Measurements from ENCODE around the gene CD302. TPM values are rescaled to one million over a fixed set of nuclear protein-coding genes. Genes with fewer than 3 reads are reported as not detected.

CD302 gene
- total and polyA plus RNA-seq, 2 of the 8 experiments (the other 6 are each of a cell fraction or from before 2014, with no cell fraction given): 0.76 to 0.79 TPM

- TF ChIP-seq SAP30 (IDR thresholded peaks at IDR 0.05; ENCODE audit: insufficient read depth, insufficient replicate concordance, low read length) (no peak), JUND (IDR thresholded peaks at IDR 0.05; ENCODE audit: low read length) (no peak), E2F6 (IDR thresholded peaks at IDR 0.05) (no peak), RFX5 (IDR thresholded peaks at IDR 0.05; ENCODE audit: borderline replicate concordance, low read depth, low read length) (no peak), BACH1 (IDR thresholded peaks at IDR 0.05; ENCODE audit: low read length) (no peak), NRF1 (IDR thresholded peaks at IDR 0.05; ENCODE audit: low read depth, low read length) (no peak), EGR1 (IDR thresholded peaks at IDR 0.05; ENCODE audit: borderline replicate concordance, low read depth, low read length) (no peak), TBP (IDR thresholded peaks at IDR 0.05; ENCODE audit: low read depth, low read length) (no peak), BRCA1 (IDR thresholded peaks at IDR 0.05; ENCODE audit: low read depth, low read length) (no peak), BCL11A (IDR thresholded peaks at IDR 0.05; ENCODE audit: low read depth in 2 of 2, low read length in 2 of 2) (no peak), ASH2L (IDR thresholded peaks at IDR 0.05; ENCODE audit: low read length) (no peak)
Observed at GRCh38 chr2:159803235-159803962, 5.4 kb upstream of the CD302 start (continued).
